HepG2 (cell line): Measurements from ENCODE around the gene ECE2. TPM values are rescaled to one million over a fixed set of nuclear protein-coding genes. Genes with fewer than 3 reads are reported as not detected.

Experiments
- KMT2A ChIP-seq: sonication (generic); formaldehyde crosslinking; IDR thresholded peaks from 2 replicates; pipeline ENCODE4 v1.4.0; 2020; ENCODE audit warnings: missing genetic modification reagents
- SOX13 ChIP-seq, 3 experiments: fragments of 450-650 bp in 1 of 3; sonication (generic) in 1 of 3; formaldehyde crosslinking in 1 of 3; IDR thresholded peaks in 2 of 3; conservative IDR thresholded peaks in 1 of 3; 2 replicates each; pipeline versions ENCODE4 v1.5.0 to v1.6.1; 2016 to 2020; ENCODE audit warnings: antibody characterized with exemption in 1 of 3, mild to moderate bottlenecking in 1 of 3, missing compliant biosample characterization in 1 of 3, missing genetic modification reagents in 1 of 3, moderate library complexity in 1 of 3
- ZGPAT ChIP-seq: IDR thresholded peaks from 2 replicates; pipeline ENCODE4 v1.6.1; 2016; ENCODE audit warnings: mild to moderate bottlenecking
- ZNF232 ChIP-seq: sonication (generic); formaldehyde crosslinking; IDR thresholded peaks from 2 replicates; pipeline ENCODE4 v1.4.0; 2020; ENCODE audit warnings: missing genetic modification reagents, borderline replicate concordance
- ZNF280D ChIP-seq: sonication (generic); formaldehyde crosslinking; IDR thresholded peaks from 2 replicates; pipeline ENCODE4 v1.5.1; 2020; ENCODE audit warnings: mild to moderate bottlenecking, missing genetic modification reagents
- ZNF407 ChIP-seq: sonication (generic); formaldehyde crosslinking; IDR thresholded peaks from one replicate; pipeline ENCODE4 v1.5.1; 2020; ENCODE audit warnings: mild to moderate bottlenecking, missing genetic modification reagents; ENCODE audit errors: not compliant biosample characterization
- ZNF639 ChIP-seq: conservative IDR thresholded peaks from 2 replicates; pipeline ENCODE4 v1.6.1; 2018; ENCODE audit warnings: missing genetic modification reagents
- polyA plus RNA-seq, 8 experiments: library from polyadenylated mRNA; depleted of rRNA in 3 of 8; stranded (reverse) in 7 of 8; unstranded in 1 of 8; fragments of >200 nt; fragmentation: Illumina TruSeq in 4 of 8; extraction: Trizol in 4 of 8; gene quantifications; 2 replicates each; pipeline versions ENCODE4 v1.2.1 to v1.2.3, GENCODE V29; 2011 to 2016; ENCODE audit warnings: low read depth in 4 of 8, missing spikeins in 1 of 8, mixed read lengths in 1 of 8; ENCODE audit not compliant: insufficient read depth in 1 of 8
- total RNA-seq, 5 experiments: library from RNA; depleted of rRNA; stranded (reverse); fragments of >200 nt; fragmentation: Illumina TruSeq; extraction: Trizol; gene quantifications; 2 replicates each; pipeline ENCODE4 v1.2.3, GENCODE V29; 2016; ENCODE audit warnings: low read depth in 1 of 5

ECE2 gene
- total and polyA plus RNA-seq, 2 of the 13 experiments (the other 11 are each of a cell fraction or from before 2014, with no cell fraction given), result not detected

GRCh38 chr3:184241447-184242296, 34.1 kb upstream of the ECE2 start (continued):
- no peak; the same call in 1 of the 2 replicates for TF ChIP-seq ZNF639
- TF ChIP-seq KMT2A (CRISPR knock-in tag), result peak; percentile 79; the same call in 1 of the 2 replicates
- no peak for TF ChIP-seq ZNF280D (CRISPR knock-in tag)
- peak; percentile 66 for TF ChIP-seq ZNF407 (CRISPR knock-in tag)
- peak; percentile 95 for TF ChIP-seq ZGPAT (CRISPR knock-in tag)
- TF ChIP-seq ZNF232 (CRISPR knock-in tag), result peak; percentile 77; the same call in 1 of the 2 replicates
- TF ChIP-seq SOX13 (IDR thresholded peaks at IDR 0.05), result no peak
- peak in 1 of 2 experiments; percentile 69; a peak in 2 of 4 replicates for TF ChIP-seq SOX13 (CRISPR knock-in tag; conservative IDR thresholded peaks at IDR 0.05 in 1 of 2, IDR thresholded peaks at IDR 0.05 in 1 of 2)
